Caco-2 (cell line): ENCODE results near the gene KLK14. TPM values are rescaled to one million over a fixed set of nuclear protein-coding genes. Genes with fewer than 3 reads are reported as not detected.

Experiments used
- BruUV-seq: library from RNA; stranded (reverse); fragments of 400-500 nt; replicated peaks from 2 replicates; lab custom pipeline; 2021; lab: Mats Ljungman, UMichigan
- CTCF ChIA-PET: fragments of 300-600 bp; sonication (Branson Sonifier 250); formaldehyde crosslinking; loops from one replicate; lab custom pipeline; 2022; ENCODE audit warnings: antibody characterized with exemption; lab: Charles Lee
- POLR2A ChIA-PET: fragments of 300-600 bp; sonication (Branson Sonifier 250); formaldehyde crosslinking; loops from one replicate; lab custom pipeline; 2022; ENCODE audit warnings: antibody characterized with exemption; lab: Charles Lee
- DNase-seq, 2 experiments: peaks; one replicate each; pipeline versions ENCODE4 v3.0.0 to v3.0.0-alpha.2; 2020 to 2022
- H3K27me3 ChIP-seq: replicated peaks from 2 replicates; pipeline ENCODE4 v1.6.0; 2011; ENCODE audit warnings: low read length; ENCODE audit not compliant: control insufficient read depth, insufficient read depth
- H3K36me3 ChIP-seq: 2 replicates; pipeline ENCODE4 v1.5.1; 2011; ENCODE audit warnings: low read length; ENCODE audit not compliant: control insufficient read depth, insufficient read depth
- H3K4me1 ChIP-seq: fragments of 250-450 bp; sonication (Bioruptor Pico); 2 replicates; pipeline ENCODE4 v1.5.1; 2020; ENCODE audit warnings: mild to moderate bottlenecking
- H3K4me3 ChIP-seq: 2 replicates; pipeline ENCODE4 v1.5.1; 2011; ENCODE audit warnings: low read depth, mild to moderate bottlenecking, control low read depth, low read length
- H3K9me3 ChIP-seq: fragments of 250-450 bp; sonication (Bioruptor Pico); 2 replicates; pipeline ENCODE4 v1.5.1; 2020; ENCODE audit warnings: mild to moderate bottlenecking, moderate library complexity
- H3K27ac Mint-ChIP-seq: one replicate; pipeline ENCODE4 v1.8.0; 2022; ENCODE audit warnings: mixed read lengths; ENCODE audit not compliant: unreplicated experiment
- H3K27me3 Mint-ChIP-seq: one replicate; pipeline ENCODE4 v1.8.0; 2022; ENCODE audit warnings: mixed read lengths; ENCODE audit not compliant: insufficient read depth, unreplicated experiment
- H3K36me3 Mint-ChIP-seq: one replicate; pipeline ENCODE4 v1.8.0; 2022; ENCODE audit warnings: mild to moderate bottlenecking, mixed read lengths; ENCODE audit not compliant: insufficient read depth, unreplicated experiment
- H3K4me1 Mint-ChIP-seq: one replicate; pipeline ENCODE4 v1.8.0; 2022; ENCODE audit warnings: low read depth, mixed read lengths; ENCODE audit not compliant: unreplicated experiment
- H3K4me3 Mint-ChIP-seq: one replicate; pipeline ENCODE4 v1.8.0; 2022; ENCODE audit warnings: mild to moderate bottlenecking, moderate library complexity, mixed read lengths; ENCODE audit not compliant: unreplicated experiment
- H3K9me3 Mint-ChIP-seq: one replicate; pipeline ENCODE4 v1.8.0; 2022; ENCODE audit warnings: mixed read lengths; ENCODE audit not compliant: unreplicated experiment
- intact Hi-C: fragments of 100-400 bp; cut with micrococcal nuclease; formaldehyde crosslinking; loops from one replicate; pipeline ENCODE4 v1.10.0; 2022; ENCODE audit not compliant: unreplicated experiment
- total RNA-seq: library from RNA; stranded (reverse); gene quantifications from 2 replicates; pipeline ENCODE4 v1.2.3, GENCODE V29; 2022
- TF ChIP-seq, protein P1 (sequence below), 2 experiments: fragments of 200-600 bp in 1 of 2; IDR thresholded peaks; 1 replicate in 1 of 2; 2 replicates in 1 of 2; pipeline versions ENCODE4 v1.5.1 to v1.8.0; 2011 to 2022; ENCODE audit warnings: antibody characterized with exemption in 1 of 2, control low read depth in 1 of 2, inconsistent platforms in 1 of 2, low read depth in 1 of 2, low read length in 1 of 2, mild to moderate bottlenecking in 1 of 2, moderate library complexity in 1 of 2; ENCODE audit not compliant: insufficient read depth in 1 of 2, severe bottlenecking in 1 of 2, unreplicated experiment in 1 of 2

Gene KLK14
- total RNA-seq, 1 experiment from 2014 or later, result not detected

DNA sequence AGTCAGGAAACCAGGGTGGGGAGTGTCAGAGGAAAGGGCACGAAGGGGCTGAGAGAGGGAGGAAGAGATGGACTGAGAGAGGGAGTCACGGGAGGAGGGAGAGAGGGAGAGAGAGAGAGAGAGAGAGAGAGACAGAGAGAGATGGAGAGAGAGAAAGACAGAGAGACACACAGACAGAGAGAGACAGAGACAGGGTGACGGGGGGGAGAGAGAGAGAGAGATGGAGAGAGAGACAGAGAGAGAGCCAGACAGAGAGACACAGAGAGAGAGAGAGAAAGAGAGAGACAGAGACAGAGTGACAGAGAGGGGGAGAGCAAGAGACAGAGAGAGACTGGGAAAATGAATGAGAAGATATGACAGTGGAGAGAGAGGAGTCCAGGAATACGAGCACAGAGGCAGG is 494 bp upstream of the KLK14 start:
- no peak overlapping the region for H3K27ac Mint-ChIP-seq

DNA sequence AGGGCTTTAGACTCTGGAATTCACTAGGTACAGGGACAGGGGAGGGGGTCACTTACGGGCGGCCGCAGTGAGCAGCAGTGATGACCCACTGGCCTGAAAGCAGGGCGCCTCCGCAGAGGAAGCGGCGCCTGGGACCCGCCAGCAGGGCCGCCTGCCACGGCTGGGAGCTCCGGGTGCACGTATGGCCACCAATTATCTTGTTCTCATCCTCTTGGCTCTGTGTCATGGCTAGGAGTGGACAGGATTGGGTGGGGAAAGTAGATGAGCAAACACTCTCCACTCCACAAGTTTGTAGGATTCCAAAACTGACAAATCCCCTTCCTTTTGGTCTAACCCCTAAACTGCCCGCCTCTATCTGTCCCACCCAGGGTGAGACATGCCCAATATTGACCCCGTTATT is 1.2 kb downstream of the KLK14 start:
- H3K4me3 Mint-ChIP-seq, result no peak overlapping the region
- CTCF ChIA-PET, result interaction anchor here (0.7 to 1.1 kb wide), 2 partner anchors 15 to 60 kb away, joined by 3 read pairs; no protein-coding TSS in a partner anchor
- no peaks in the 10 kb centered on the region for H3K36me3 ChIP-seq
- no TSS peak for BruUV-seq
- no peak overlapping the region for H3K4me3 ChIP-seq
- H3K27me3 Mint-ChIP-seq, result peaks cover 23% of the 10 kb centered on the region
- H3K27ac Mint-ChIP-seq, result no peak overlapping the region
- H3K36me3 Mint-ChIP-seq, result no peaks in the 10 kb centered on the region
- DNase-seq, result no peak
- intact Hi-C loops, result no loop called here
- POLR2A ChIA-PET, result no interaction called here
- no peaks in the 10 kb centered on the region for H3K4me1 Mint-ChIP-seq
- H3K9me3 Mint-ChIP-seq, result no peaks in the 10 kb centered on the region
- no peaks in the 10 kb centered on the region for H3K27me3 ChIP-seq
- TF ChIP-seq, protein P1, sequence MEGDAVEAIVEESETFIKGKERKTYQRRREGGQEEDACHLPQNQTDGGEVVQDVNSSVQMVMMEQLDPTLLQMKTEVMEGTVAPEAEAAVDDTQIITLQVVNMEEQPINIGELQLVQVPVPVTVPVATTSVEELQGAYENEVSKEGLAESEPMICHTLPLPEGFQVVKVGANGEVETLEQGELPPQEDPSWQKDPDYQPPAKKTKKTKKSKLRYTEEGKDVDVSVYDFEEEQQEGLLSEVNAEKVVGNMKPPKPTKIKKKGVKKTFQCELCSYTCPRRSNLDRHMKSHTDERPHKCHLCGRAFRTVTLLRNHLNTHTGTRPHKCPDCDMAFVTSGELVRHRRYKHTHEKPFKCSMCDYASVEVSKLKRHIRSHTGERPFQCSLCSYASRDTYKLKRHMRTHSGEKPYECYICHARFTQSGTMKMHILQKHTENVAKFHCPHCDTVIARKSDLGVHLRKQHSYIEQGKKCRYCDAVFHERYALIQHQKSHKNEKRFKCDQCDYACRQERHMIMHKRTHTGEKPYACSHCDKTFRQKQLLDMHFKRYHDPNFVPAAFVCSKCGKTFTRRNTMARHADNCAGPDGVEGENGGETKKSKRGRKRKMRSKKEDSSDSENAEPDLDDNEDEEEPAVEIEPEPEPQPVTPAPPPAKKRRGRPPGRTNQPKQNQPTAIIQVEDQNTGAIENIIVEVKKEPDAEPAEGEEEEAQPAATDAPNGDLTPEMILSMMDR (IDR thresholded peaks at IDR 0.05; ENCODE audit: insufficient read depth in 1 of 2, low read depth in 1 of 2, low read length in 1 of 2, severe bottlenecking in 1 of 2, unreplicated experiment in 1 of 2), result no peak
- no peaks in the 10 kb centered on the region for H3K4me1 ChIP-seq
- no peaks in the 10 kb centered on the region for H3K9me3 ChIP-seq

More for the DNA sequence above, 494 bp upstream of the KLK14 start:
- Histone ChIP-seq H3K9me3 (no peaks in the 10 kb centered on the region), H3K36me3 (no peaks in the 10 kb centered on the region), H3K4me3 (no peak overlapping the region), H3K27me3 (no peaks in the 10 kb centered on the region), H3K4me1 (no peaks in the 10 kb centered on the region)
- TF ChIP-seq, protein P1 (IDR thresholded peaks at IDR 0.05; ENCODE audit: insufficient read depth in 1 of 2, low read depth in 1 of 2, low read length in 1 of 2, severe bottlenecking in 1 of 2, unreplicated experiment in 1 of 2), result no peak
- intact Hi-C loops, result no loop called here
- no peak overlapping the region for H3K4me3 Mint-ChIP-seq
- BruUV-seq, result no TSS peak
- POLR2A ChIA-PET, result no interaction called here
- H3K9me3 Mint-ChIP-seq, result no peaks in the 10 kb centered on the region
- no peaks in the 10 kb centered on the region for H3K36me3 Mint-ChIP-seq
- no peak for DNase-seq
- H3K27me3 Mint-ChIP-seq, result peaks cover 22% of the 10 kb centered on the region
- H3K4me1 Mint-ChIP-seq, result no peaks in the 10 kb centered on the region
- CTCF ChIA-PET, result no interaction called here

DNA sequence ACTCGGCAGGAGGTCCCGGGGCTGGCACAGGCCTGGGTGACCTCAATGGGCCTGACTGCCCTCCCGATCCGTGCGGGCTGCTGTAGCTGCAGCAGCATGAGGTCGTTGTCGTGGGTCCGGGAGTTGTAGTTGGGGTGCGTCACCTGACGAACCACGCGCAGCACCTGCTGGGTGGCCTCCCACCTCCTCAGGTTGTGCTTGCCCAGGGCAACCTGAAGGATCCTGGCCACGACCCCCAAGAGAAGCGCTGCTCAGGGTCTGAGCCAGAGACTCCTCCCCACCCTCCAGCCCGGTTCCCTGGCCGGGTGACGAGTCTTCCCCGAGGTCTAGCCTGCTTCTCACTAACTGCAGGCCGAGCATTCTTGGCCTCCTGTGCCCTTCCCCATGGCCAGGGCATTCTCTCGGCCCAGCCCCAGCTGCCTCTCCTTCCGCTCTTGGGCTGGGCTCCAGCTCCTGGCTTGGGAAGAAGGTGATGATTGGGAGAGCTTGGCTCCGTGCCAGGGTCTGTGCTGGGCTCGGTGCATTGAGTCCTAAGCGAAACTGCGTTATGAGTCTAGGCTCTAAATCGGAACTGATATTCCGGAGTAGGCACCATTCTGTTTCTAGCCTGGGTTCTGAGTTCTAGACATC is 3.1 kb downstream of the KLK14 start:
- no peak overlapping the region for H3K4me3 Mint-ChIP-seq
- H3K27ac Mint-ChIP-seq, result no peak overlapping the region
- H3K4me3 ChIP-seq, result no peak overlapping the region
- peaks cover 29% of the 10 kb centered on the region for H3K27me3 Mint-ChIP-seq
- no peaks in the 10 kb centered on the region for H3K9me3 ChIP-seq
- intact Hi-C loops, result no loop called here
- H3K36me3 ChIP-seq, result no peaks in the 10 kb centered on the region
- TF ChIP-seq, protein P1 (IDR thresholded peaks at IDR 0.05; ENCODE audit: insufficient read depth in 1 of 2, low read depth in 1 of 2, low read length in 1 of 2, severe bottlenecking in 1 of 2, unreplicated experiment in 1 of 2), result no peak
- H3K9me3 Mint-ChIP-seq, result peaks cover 2% of the 10 kb centered on the region
- no peaks in the 10 kb centered on the region for H3K4me1 Mint-ChIP-seq
- no peaks in the 10 kb centered on the region for H3K36me3 Mint-ChIP-seq
- H3K4me1 ChIP-seq, result no peaks in the 10 kb centered on the region
- DNase-seq, result no peak
- CTCF ChIA-PET, result no interaction called here
- no TSS peak for BruUV-seq
- POLR2A ChIA-PET, result interaction anchor here (0.7 kb wide), 1 partner anchor 569 kb away, joined by 3 read pairs; no protein-coding TSS in a partner anchor
- H3K27me3 ChIP-seq, result no peaks in the 10 kb centered on the region
